NCI-H524 (cell line): ENCODE results near the gene DUSP14.
"Not testable (repeated sequence)": the region's sequence is repeated elsewhere in the genome, so short reads cannot be mapped to it uniquely, and the experiment has no call there.

ENCODE experiments used
- DNase-seq, 2 experiments: peaks; one replicate each; lab custom pipeline; 2025; lab: John Stamatoyannopoulos, UW

DUSP14 gene, protein sequence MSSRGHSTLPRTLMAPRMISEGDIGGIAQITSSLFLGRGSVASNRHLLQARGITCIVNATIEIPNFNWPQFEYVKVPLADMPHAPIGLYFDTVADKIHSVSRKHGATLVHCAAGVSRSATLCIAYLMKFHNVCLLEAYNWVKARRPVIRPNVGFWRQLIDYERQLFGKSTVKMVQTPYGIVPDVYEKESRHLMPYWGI

DNA sequence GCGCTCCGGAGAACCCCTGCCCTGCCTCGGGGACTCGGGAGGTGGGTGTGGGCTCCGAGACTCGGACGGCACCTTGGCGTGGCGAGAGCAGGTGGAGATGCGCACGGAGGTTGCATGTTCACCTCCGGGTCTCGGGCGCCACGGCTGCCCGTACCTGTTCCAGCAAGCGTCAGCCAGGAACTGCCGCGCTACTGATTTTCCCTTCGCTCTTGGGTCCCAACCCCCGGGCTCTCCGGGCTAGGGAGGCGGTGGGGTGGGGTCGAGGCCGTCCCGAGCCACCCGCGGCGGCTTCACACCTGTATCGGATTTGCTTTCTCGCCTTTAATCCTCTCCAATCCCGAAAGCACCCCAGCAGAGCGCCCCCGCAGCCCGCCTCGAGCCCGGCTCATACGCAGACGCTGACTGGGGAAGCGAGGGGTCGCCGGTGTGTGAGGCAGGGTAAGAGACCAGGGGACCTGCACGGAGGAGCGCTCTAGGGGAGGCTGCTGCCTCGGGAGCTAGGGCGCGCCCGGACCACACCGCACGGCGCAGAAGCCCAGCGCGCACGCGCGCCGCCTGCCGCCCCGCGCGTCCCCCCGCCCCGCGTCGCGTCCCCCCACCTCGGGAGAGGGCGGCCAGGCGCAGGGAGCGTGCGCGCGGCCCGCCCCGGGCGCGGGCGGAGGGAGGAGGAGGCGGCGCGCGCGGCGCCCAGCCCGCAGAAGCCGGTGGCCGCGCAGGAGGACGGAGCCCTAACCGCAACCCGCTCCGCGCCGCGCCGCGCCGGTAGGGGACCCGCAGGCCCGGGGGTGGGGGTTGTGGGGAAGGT lies at the start of gene DUSP14:
Gene DUSP14, plus strand, starts transcription at position 695 of the 805 bp plus-strand sequence. CDS start 22,382 bp downstream, outside the sequence.
- DNase-seq = peak; percentile 87 to 91

DNA sequence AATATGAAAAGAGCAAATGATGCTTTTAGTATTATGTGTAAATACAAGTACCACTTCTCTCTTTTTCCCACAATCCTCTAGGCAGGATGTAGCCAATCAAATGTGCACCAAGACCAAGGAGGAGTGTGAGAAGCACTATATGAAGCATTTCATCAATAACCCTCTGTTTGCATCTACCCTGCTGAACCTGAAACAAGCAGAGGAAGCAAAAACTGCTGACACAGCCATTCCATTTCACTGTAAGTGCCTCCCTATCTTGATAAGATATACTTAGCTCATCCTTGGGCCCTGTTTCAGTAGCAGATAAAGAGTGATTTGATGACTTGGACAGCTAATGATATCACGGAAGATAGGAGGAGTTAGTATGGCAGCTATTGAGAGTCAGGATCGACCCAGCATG lies 49.3 kb upstream of the DUSP14 start:
- DNase-seq = no peak

DNA sequence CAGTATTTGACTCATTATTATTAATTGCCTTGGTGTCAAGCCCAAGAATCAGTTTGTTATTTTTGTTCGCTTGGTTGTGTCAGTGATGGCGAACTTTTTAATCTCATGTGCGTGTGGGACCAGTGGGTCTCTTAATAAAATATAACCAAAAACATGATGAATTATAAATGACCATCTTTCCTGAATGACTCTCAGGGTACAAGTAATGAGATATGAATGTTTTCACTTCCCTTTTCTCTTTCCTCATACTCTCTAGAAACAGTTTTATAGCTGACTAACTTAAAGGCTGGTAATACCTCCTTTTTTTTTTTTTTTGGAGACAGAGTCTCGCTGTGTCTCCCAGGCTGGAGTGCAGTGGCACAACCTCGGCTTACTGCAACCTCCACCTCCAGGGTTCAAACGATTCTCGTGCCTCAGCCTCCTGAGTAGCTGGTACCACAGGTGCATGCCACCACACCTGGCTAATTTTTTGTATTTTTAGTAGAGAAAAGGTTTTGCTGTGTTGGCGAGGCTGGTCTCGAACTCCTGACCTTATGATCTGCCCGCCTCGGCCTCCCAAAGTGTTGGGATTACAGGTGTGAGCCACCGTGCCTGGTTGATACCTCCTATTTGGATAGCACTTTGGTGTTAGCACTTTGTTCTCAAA lies 48.2 kb upstream of the DUSP14 start:
- DNase-seq = not testable (repeated sequence)

DNA sequence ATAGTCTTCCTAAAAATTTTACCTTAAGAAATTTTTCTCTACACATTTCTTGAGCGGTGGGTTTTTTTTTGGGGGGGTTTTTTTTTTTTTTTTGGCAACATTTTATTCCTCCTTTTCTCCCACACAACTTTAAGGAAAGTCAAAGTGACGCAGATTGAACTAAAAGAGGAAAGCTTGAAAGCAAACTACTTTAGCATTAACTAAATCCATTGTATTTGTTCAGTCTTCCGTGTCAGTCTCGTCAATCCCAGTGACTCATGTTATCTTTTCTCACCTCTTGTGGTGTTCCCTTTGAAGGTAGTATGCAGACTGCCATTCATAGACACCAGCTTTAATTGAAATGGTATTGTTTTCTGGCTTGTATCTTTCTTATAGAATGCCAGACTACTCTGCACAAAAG lies 43.7 kb upstream of the DUSP14 start:
- no peak for DNase-seq

DNA sequence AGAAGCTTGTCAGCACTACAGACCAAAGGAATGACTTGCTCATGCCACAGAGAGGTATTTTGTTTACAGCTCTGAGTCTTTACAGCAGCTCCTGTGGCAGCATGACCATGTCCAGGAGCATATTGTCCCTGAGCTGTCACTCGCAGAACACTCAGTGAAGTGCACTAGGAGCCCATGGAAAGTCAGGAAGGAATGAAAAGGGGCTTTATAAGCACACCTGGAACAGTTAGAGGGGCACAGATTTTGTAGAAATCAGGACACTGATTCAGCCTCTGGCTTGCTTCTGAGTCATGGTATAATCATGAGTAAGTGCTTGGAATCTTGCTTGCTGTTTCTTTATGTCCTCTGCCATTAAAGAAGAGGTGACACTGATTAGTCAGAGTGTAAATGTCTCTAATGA lies 42.0 kb upstream of the DUSP14 start:
- DNase-seq = no peak

DNA sequence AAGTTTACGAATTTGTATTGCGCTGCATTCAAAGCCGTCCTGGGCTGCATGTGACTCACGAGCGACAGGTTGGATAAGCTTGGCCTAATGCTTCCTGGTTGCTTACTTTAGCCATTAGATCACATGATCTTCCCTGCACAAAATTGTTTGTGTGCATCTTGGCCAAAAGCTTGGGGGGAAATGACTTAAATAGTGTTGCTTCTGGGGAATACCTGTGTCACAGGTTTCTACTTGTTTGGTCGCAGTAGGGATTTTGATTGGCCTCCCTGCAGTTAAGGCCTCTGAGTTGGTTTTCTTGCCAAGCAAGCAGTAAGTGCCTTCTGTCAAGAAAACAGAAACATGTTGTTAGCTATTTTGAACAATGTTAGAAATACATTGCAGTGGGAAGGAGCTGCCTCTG lies 39.6 kb upstream of the DUSP14 start:
- DNase-seq = no peak

DNA sequence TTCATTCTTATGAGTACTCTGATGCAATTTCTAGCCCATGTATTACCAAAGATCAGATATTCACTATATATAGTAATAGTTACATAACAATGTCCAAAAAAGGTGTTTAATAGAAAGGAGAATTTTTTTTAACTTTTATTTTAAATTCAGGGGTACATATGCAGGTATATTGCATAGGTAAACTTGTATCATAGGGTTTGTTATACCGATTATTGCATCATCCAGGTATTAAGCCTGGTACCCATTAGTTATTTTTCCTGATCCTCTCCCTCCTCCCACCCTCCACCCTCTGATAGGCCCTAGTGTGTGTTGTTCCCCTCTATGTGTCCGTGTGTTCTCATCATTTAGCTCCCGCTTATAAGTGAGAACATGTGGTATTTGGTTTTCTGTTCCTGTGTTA lies 31.9 kb upstream of the DUSP14 start:
- not testable (repeated sequence) for DNase-seq

DNA sequence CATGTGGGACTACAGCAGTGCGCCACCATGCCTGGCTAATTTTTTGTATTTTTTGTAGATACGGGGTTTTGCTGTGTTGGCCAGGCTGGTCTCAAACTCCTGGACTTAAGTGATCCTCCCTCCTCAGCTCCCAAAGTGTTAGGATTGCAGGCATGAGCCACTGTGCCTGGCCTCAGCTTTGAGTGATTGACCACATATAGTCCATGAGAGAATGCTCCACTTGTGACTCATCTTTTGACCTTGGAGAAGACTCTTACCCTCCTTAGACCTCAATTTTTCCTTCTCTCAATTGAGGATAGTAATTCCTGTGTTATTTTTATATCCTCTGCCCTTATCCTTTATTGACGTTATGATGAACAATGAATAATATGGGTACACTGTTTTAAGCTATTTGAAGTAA lies 30.9 kb upstream of the DUSP14 start:
- no peak for DNase-seq

DNA sequence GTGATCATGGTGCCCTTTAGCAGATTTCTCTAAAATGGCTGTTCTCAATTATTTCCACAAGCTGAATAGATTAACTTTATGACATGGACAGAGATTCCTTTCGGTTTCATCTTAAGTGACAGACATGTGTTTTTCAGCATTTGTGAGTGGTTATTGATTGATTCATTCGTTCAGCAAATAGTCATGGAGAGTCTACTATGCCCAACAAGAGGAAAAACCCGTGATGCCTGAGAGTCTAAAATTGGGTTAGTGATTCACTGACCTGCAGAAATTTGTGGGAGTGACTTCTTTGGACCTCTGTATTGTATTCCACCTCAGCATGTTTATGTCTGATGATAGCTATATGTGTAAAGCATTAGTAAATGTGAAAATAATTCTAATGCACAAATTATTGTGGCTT lies 28.0 kb upstream of the DUSP14 start:
- DNase-seq = no peak

DNA sequence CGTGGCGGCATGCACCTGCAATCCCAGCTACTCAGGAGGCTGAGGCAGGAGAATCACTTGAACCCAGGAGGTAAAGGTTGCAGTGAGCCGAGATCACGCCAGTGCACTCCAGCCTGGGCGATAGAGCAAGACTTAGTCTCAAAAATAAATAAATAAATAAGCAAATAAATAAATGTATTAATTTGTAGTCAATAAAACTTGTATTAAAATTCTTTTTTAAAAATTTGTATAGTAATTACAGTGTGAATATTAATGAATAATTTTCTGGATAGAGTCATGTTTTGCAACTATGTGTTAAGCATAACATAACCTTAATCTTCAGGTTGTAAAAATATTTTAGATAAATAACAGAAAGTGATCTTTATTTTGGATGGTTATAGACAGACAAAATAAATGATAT lies 27.2 kb upstream of the DUSP14 start:
- DNase-seq = no peak

DNA sequence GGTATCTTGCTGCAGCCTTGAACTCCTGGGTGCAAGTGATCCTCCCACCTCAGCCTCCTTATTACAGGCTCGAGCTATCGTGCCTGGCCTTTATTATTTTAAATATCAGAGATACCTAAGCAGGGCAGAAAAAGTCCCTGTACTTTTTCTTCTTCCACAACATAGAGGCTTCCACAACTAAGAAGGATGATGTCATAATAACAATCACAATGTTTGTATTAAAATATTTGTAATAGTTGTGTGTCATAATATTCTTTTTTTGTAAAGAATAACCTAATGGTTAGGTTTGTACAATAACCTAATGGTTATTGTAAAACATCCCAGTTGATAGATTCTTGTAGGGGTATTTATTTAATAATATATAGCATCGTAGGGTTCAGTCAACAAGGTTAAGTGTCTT lies 26.7 kb upstream of the DUSP14 start:
- DNase-seq = no peak

DNA sequence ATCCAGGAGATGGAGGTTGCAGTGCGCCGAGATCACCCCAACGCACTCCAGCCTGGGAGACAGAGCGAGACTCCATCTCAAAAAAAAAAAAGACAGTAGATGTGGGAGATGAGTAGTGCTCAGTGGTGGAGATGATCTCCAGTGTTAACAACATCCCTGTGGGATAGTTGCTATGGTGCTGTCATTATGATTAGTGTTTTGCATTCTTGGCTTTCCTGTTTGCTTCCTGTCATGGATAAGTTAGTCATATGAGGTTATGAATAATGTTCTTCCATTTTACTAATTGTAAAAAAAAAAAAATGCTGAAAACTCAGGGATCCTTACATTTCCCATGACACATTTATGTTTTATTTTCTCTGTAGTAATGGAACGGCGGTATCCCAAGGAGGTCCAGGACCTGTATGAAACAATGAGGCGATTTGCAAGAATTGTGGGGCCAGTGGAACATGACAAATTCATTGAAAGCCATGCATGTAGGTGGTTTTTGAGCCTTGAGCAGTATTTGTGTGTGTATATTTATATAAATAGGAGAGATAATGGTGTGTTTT lies 24.5 kb upstream of the DUSP14 start:
- DNase-seq = no peak

DNA sequence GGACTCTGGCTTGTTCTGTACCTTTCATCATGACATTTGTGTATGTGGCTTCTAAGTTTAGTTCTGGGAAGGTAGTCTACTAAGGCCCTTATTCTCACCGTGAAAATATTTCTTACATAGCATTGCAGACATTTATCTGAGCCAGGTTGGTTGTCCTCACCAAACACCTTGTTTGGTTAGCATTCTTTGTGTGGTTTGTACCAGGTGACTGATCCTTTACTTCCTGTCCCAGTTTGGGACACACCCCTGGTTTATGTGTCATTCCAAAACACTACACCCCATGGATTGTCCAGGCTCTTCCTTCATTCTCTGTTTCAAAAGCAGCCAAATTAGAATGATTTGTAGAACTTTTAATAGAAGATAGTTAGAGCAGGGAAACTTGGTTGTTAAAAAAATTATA lies 23.2 kb upstream of the DUSP14 start:
- no peak for DNase-seq

DNA sequence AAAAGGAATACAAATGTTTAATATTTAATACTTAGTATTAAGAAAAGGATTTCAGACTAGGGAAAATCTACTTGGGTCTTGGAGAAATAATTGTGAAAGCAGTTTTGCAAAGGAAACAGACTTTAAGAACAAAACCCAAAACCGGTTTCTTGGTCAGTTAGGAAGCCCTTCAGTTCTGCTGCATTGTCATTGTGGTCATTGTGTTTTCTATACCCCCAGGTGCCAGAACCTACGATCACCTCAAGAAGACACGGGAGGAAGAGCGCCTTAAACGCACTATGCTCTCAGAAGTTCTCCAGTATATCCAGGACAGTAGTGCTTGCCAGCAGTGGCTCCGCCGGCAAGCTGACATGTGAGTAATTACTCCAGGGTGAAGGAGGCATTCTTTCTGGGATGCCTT lies 19.5 kb upstream of the DUSP14 start:
- no peak for DNase-seq

DNA sequence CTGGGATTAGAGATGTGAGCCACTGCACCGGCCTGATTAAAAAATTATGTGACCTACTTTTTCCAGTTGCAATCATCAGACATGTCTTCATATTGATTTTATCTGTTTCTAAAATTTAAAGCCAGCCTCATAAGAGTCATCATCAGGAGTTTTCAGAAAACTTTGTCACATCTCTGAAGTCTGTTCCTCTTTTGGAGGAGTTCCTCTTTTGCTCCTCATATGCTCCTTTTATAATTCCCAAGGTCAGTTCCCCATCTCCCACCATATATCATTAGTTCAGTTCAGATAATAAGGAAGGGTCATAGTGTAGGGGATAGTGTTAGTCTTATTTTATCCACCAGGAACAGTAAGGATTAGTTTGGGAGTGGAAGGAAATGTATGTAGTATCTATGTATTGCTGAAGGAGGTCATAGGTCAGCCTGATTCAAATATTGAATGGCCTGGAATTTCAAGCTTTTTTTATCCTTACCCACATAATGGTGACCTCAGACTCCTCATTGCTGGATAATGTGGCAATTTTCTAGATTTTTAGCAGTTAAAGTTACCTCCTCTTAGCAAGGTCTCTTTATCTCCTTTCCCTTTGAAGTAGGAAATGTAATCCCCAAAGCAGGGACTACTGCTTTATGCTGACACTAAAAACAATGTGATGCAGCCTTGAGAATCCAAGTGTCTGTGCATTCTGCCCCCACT lies 13.8 kb upstream of the DUSP14 start:
- DNase-seq = no peak

DNA sequence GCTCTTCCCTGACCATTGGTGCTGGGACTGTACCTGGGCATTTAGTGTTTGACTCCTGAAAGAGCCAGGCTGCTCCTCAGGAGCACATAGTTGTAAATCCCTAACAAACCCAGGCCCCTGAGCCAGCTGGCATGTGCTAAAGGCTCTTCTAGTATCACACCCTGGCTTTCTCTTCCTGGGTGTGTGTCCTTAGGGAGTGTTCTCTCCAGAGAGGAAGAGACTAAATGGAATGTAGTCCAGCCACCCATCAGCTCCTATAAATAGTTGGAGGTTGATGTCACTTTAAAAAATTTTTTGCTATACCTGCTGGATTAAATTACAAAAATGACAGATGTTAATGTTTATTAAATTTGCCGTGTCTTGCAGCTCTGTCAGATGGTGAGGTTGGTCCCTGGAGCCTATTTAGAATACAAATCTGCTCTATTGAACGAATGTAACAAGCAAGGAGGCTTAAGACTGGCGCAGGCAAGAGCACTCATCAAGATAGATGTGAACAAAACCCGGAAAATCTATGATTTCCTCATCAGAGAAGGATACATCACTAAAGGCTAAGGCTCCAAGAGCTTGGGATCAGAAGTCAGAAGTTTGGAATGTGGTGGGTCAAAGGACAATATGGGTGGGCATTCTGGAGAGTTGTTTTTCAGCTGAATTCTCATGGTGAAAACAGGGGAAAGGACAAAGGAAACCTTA lies 13.1 kb upstream of the DUSP14 start:
- DNase-seq = peak; percentile 98

DNA sequence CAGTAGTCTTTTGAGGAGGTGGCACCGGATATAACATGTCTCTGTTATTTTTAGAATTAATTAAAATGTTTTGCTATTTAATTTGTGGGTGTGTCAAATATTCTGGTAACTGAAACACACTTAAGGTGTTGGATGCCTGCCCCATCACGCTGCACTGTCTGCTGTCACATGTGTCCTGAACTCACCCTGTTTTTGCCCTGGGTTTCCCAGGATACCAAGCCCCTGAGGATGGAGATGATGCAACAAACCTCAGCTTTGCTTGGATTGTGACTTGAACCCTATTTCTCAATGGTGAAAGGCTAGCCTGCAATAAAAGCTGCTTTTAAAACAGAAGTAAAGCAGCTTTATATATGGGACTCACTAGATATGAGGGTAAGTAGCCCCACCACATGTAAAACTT lies 11.5 kb upstream of the DUSP14 start:
- DNase-seq = peak in 1 of 2 experiments; percentile 38

DNA sequence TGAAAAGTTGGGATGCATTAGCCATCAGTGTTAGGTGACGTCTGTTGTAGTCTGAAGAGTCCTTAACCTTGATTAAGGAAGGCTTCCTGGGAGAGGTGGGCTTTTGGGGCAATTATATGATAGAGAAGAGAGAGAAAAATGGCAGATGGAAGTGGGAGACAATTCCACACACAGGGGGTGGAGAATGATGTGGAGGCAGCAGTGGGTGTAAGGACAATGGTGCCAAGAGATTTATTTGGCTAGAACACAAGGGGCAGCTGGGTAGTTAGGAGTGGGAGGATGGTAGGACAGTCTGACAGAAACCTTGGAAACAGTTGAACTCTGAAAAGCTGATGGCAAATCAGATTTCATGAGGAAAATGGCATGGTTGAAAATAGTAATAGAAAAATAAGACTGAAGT lies 10.7 kb upstream of the DUSP14 start:
- DNase-seq = peak in 1 of 2 experiments; percentile 23

DNA sequence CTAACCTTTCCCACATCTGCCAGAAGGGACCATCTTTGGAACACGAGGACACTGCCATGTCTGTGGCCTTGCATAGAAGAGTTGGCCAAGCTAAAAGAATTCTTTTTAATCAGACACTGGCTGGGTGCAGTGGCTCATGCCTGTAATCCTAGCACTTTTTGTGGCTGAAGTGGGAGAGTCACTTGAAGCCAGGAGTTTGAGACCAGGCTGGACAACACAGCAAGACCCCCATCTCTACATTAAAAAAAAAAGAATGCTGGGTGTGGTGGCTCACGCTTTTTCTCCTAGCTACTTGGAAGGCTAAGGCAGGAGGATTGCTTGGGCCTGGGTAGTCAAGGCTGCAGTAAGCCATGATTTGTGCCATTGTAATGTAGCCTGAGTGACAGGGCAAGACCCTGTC lies 9.3 kb upstream of the DUSP14 start:
- DNase-seq = no peak

DNA sequence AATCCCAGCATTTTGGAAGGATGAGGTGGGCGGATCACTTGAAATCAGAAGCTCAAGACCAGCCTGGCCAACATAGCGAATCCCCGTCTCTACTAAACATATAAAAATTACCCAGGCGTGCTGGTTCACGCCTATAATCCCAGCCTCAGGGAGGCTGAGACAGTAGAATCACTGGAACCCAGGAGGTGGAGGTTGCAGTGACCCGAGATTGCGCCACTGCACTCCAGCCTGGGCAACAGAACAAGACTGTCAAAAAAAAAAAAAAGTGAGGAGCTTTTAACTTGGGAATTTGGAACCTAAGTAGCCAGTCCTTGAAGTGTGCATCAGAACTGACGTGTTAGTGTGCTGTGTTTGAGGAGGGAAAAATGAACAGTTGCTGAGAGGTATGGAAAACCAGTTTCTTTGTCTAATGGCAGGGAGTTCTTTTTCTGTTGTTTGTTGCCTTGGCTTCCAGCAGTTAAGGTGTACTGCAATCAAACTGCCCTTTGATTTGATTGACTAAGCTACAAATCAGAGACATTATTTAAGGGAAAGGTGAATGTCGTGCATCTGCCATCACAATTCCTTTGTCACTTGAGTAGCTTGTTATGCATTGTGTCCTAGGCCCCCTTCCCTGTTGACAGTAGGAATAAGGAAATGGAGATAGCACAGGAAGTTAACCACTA lies 8.6 kb upstream of the DUSP14 start:
- no peak for DNase-seq
